ENCODE results near the gene RARS2.
A peak's percentile ranks its signal among the peaks of the same experiment; 100 is the strongest.

Gene RARS2

GRCh38 chr6:87589693-87590416 lies at the start of gene RARS2, which contains the start of gene ORC3:
Gene RARS2, minus strand, starts transcription at chr6:87589987. Its CDS starts 30 bp downstream, at chr6:87589957.
Gene ORC3, plus strand, starts transcription at chr6:87590135. Its CDS starts 34 bp downstream, at chr6:87590169.
- TF ChIP-seq CTCF (IDR thresholded peaks at IDR 0.05; ENCODE audit: low read depth, low read length, missing control alignments), result no peak
- in situ Hi-C loops (cut with HindIII; ENCODE audit: low pct_ligation_motif_present, low sequenced_read_pairs), result no loop called here
- Histone ChIP-seq H3K27ac (peak within 1 kb of the TSS; percentile 74), H3K36me3 (replicated peaks) (peaks cover under 1% of the 10 kb centered on the region), H3K27me3 (replicated peaks) (no peaks in the 10 kb centered on the region), H3K4me3 (ENCODE audit: low read depth, low read length) (peak within 1 kb of the TSS; percentile 97)
- peak; percentile 94 for DNase-seq

GRCh38 chr6:87639373-87639772 lies 49.6 kb upstream of the RARS2 start:
- no peaks in the 10 kb centered on the region for H3K27me3 ChIP-seq (replicated peaks)
- no peak for TF ChIP-seq CTCF (IDR thresholded peaks at IDR 0.05; ENCODE audit: low read depth, low read length, missing control alignments)
- H3K4me3 ChIP-seq (ENCODE audit: low read depth, low read length), result no peak overlapping the region
- peaks cover 11% of the 10 kb centered on the region for H3K36me3 ChIP-seq (replicated peaks)
- H3K27ac ChIP-seq, result no peak overlapping the region
- no peak for DNase-seq
- in situ Hi-C loops (cut with HindIII; ENCODE audit: low pct_ligation_motif_present, low sequenced_read_pairs), result no loop called here

GRCh38 chr6:87637106-87637505 lies 47.3 kb upstream of the RARS2 start:
- no peak overlapping the region for H3K27ac ChIP-seq
- TF ChIP-seq CTCF (IDR thresholded peaks at IDR 0.05; ENCODE audit: low read depth, low read length, missing control alignments), result no peak
- no peak for DNase-seq
- peaks cover 11% of the 10 kb centered on the region for H3K36me3 ChIP-seq (replicated peaks)
- in situ Hi-C loops (cut with HindIII; ENCODE audit: low pct_ligation_motif_present, low sequenced_read_pairs), result no loop called here
- no peaks in the 10 kb centered on the region for H3K27me3 ChIP-seq (replicated peaks)
- H3K4me3 ChIP-seq (ENCODE audit: low read depth, low read length), result no peak overlapping the region

GRCh38 chr6:87636315-87636714 lies 46.5 kb upstream of the RARS2 start:
- H3K27ac ChIP-seq, result no peak overlapping the region
- DNase-seq, result no peak
- TF ChIP-seq CTCF (IDR thresholded peaks at IDR 0.05; ENCODE audit: low read depth, low read length, missing control alignments), result no peak
- no peak overlapping the region for H3K4me3 ChIP-seq (ENCODE audit: low read depth, low read length)
- peaks cover 11% of the 10 kb centered on the region for H3K36me3 ChIP-seq (replicated peaks)
- no peaks in the 10 kb centered on the region for H3K27me3 ChIP-seq (replicated peaks)
- in situ Hi-C loops (cut with HindIII; ENCODE audit: low pct_ligation_motif_present, low sequenced_read_pairs), result no loop called here

- no peak overlapping the region for H3K27ac ChIP-seq
- no peak for DNase-seq
- no peaks in the 10 kb centered on the region for H3K27me3 ChIP-seq (replicated peaks)
- peaks cover 11% of the 10 kb centered on the region for H3K36me3 ChIP-seq (replicated peaks)
- in situ Hi-C loops (cut with HindIII; ENCODE audit: low pct_ligation_motif_present, low sequenced_read_pairs), result no loop called here
- H3K4me3 ChIP-seq (ENCODE audit: low read depth, low read length), result no peak overlapping the region
- no peak for TF ChIP-seq CTCF (IDR thresholded peaks at IDR 0.05; ENCODE audit: low read depth, low read length, missing control alignments)
Measured at GRCh38 chr6:87633851-87634250, 44.1 kb upstream of the RARS2 start.

GRCh38 chr6:87630746-87631145 lies 41.0 kb upstream of the RARS2 start:
- DNase-seq, result no peak
- Histone ChIP-seq H3K36me3 (replicated peaks) (peaks cover 5% of the 10 kb centered on the region), H3K27me3 (replicated peaks) (no peaks in the 10 kb centered on the region)

More at GRCh38 chr6:87630746-87631145, 41.0 kb upstream of the RARS2 start:
- H3K27ac ChIP-seq, result no peak overlapping the region
- in situ Hi-C loops (cut with HindIII; ENCODE audit: low pct_ligation_motif_present, low sequenced_read_pairs), result no loop called here
- no peak overlapping the region for H3K4me3 ChIP-seq (ENCODE audit: low read depth, low read length)
- TF ChIP-seq CTCF (IDR thresholded peaks at IDR 0.05; ENCODE audit: low read depth, low read length, missing control alignments), result no peak

All from brain microvascular endothelial cell (primary cell).